HEK293T (cell line): Measurements from ENCODE around the gene GOLT1A.

Experiments used
- ARNT ChIP-seq: fragments of 450-650 bp; IDR thresholded peaks from 2 replicates; pipeline ENCODE4 v1.6.1; 2017; ENCODE audit warnings: mild to moderate bottlenecking
- BHLHE40 ChIP-seq: fragments of 450-650 bp; IDR thresholded peaks from 2 replicates; pipeline ENCODE4 v1.6.1; 2016; ENCODE audit warnings: mild to moderate bottlenecking, moderate library complexity, borderline replicate concordance
- CTBP1 ChIP-seq: fragments of 450-650 bp; IDR thresholded peaks from 2 replicates; pipeline ENCODE4 v1.6.1; 2016; ENCODE audit warnings: borderline replicate concordance
- ELF4 ChIP-seq: fragments of 450-650 bp; IDR thresholded peaks from 2 replicates; pipeline ENCODE4 v1.6.1; 2017; ENCODE audit warnings: antibody characterized with exemption
- FOXK2 ChIP-seq: fragments of 450-650 bp; IDR thresholded peaks from 2 replicates; pipeline ENCODE4 v1.6.1; 2016; ENCODE audit warnings: mild to moderate bottlenecking
- FOXM1 ChIP-seq: fragments of 450-650 bp; IDR thresholded peaks from 2 replicates; pipeline ENCODE4 v1.6.1; 2017; ENCODE audit warnings: mild to moderate bottlenecking, borderline replicate concordance
- HDGF ChIP-seq: fragments of 450-650 bp; IDR thresholded peaks from 2 replicates; pipeline ENCODE4 v1.6.1; 2017; ENCODE audit warnings: antibody characterized with exemption, borderline replicate concordance
- L3MBTL2 ChIP-seq: fragments of 450-650 bp; conservative IDR thresholded peaks from 2 replicates; pipeline ENCODE4 v1.6.1; 2016; ENCODE audit warnings: mild to moderate bottlenecking
- NFRKB ChIP-seq: fragments of 450-650 bp; IDR thresholded peaks from 2 replicates; pipeline ENCODE4 v1.6.1; 2016; ENCODE audit warnings: mild to moderate bottlenecking, moderate library complexity
- SUZ12 ChIP-seq: fragments of 450-650 bp; IDR thresholded peaks from 2 replicates; pipeline ENCODE4 v1.6.1; 2016; ENCODE audit warnings: mild to moderate bottlenecking
- TARDBP ChIP-seq: fragments of 450-650 bp; IDR thresholded peaks from 2 replicates; pipeline ENCODE4 v1.6.1; 2016
- ZNF384 ChIP-seq: fragments of 450-650 bp; IDR thresholded peaks from 2 replicates; pipeline ENCODE4 v1.6.1; 2016
- TF ChIP-seq, protein P1 (sequence below): fragments of 450-650 bp; IDR thresholded peaks from 2 replicates; pipeline ENCODE4 v1.6.1; 2016

- no peak for TF ChIP-seq HDGF
- no peak for TF ChIP-seq SUZ12
- TF ChIP-seq, protein P1, sequence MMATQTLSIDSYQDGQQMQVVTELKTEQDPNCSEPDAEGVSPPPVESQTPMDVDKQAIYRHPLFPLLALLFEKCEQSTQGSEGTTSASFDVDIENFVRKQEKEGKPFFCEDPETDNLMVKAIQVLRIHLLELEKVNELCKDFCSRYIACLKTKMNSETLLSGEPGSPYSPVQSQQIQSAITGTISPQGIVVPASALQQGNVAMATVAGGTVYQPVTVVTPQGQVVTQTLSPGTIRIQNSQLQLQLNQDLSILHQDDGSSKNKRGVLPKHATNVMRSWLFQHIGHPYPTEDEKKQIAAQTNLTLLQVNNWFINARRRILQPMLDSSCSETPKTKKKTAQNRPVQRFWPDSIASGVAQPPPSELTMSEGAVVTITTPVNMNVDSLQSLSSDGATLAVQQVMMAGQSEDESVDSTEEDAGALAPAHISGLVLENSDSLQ = no peak
- no peak for TF ChIP-seq ELF4
- no peak for TF ChIP-seq TARDBP
- no peak for TF ChIP-seq ZNF384
- TF ChIP-seq FOXM1 = no peak
- TF ChIP-seq L3MBTL2 = no peak
- no peak for TF ChIP-seq ARNT
- no peak for TF ChIP-seq BHLHE40
- TF ChIP-seq FOXK2 = no peak
- no peak for TF ChIP-seq NFRKB
- TF ChIP-seq CTBP1 = no peak
Measured at GRCh38 chr1:204176049-204176448, 37.7 kb downstream of the GOLT1A start.
